ENCODE data around the gene AQP12A.

AQP12A gene

DNA sequence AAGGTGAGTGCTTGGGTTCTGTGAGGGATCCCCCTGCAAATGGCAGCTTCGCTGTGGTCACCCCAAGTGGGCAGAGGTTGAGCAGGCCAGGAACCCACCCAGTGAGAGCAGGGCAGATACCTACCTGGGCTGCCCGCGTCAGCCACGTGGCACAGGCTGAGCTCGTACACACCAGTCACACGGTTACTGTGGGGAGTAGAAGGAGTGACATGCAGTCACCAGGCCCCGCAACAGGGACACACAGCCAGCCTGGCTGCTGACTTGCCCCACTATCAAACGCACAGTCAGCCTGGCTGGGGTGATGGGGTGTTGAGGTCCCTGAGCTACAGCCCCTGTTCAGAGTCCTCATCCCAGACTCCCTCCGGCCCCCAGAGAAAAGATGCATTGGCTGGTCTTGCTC is 32.2 kb downstream of the AQP12A start:
- DNase-seq (ENCODE audit: low spot score) = no peak

GRCh38 chr2:240724431-240724830 is 32.8 kb downstream of the AQP12A start:
- no peak for DNase-seq (ENCODE audit: low spot score)

GRCh38 chr2:240725266-240725665 is 33.6 kb downstream of the AQP12A start:
- no peak for DNase-seq (ENCODE audit: low spot score)

DNA sequence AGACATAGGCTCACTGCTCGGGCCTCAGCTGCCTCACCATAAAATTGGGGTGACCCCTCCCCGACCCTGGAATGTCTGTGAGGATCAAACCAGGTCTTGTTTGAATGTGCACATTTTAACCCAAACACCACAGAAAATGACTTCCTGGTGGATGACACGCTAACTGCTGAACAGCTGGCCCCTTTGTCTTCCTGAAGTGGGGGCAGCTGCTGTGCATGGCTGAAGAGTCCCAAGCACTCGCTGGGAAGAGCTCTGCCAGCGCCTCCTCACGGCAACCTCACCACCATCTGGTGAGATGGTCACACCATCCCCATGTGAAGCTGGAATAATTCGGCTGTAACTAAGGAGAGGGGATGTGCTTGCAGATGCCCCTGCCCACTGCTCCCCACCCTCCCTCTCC is 34.0 kb downstream of the AQP12A start:
- DNase-seq (ENCODE audit: low spot score) = no peak

- DNase-seq (ENCODE audit: low spot score) = no peak
Measured at GRCh38 chr2:240726876-240727275, 35.2 kb downstream of the AQP12A start.

DNA sequence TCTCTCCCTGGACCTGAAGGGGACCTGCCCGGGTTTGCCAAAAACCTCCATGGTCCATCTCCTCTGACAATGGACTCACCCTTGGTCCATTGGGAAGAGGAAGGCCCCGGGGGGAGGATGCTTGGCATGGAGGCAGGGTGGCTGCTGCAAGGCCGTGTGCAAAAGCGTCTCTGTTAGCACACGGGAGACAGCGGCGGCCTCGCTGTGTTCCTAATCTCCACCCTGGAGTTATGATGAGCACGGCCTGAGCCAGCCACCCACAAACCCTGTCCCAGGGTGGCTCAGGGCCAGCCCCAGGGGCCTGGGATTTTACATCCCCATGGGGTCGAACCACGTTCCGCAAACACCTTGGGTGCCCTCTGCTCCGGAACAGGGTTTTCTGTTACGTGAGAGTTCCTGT is 35.8 kb downstream of the AQP12A start:
- no peak for DNase-seq (ENCODE audit: low spot score)

- no peak for DNase-seq (ENCODE audit: low spot score)
Measured at GRCh38 chr2:240727913-240728312, 36.2 kb downstream of the AQP12A start.

- DNase-seq (ENCODE audit: low spot score) = no peak
Measured at GRCh38 chr2:240728361-240728760, 36.7 kb downstream of the AQP12A start.

- no peak for DNase-seq (ENCODE audit: low spot score)
Measured at GRCh38 chr2:240728827-240729226, 37.2 kb downstream of the AQP12A start.

DNA sequence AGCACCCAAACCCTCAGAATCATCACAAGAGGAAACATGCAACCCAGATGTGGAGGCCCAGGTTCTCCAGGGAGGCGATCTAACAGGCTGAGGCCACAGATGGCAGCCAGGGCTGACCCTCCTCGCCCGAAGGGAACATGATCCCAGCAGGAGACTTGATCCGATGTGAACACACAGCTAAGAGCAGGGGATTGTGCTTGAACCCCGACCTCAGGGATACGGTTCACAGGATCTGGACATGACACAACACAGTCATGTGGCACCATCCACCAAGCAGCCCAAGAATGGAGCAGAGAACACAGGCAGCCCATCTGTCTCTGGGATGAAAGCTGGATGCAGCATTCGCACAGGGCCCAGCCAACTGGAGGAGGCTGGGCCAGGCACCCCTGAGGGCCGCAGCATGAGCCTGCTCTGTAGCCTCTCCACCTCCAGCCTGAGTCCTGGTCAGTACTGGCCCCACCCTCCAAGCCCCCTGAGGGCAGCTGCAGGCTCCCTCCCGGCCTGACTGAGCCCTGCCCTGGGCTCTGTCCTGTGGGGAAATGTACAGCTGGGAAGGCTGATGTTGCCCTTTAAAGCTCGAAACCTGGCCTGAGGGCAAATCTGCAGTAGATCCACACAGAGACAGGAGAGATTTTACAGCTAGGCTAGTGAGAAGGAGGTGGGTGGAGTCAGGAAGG is 39.0 kb downstream of the AQP12A start:
- DNase-seq (ENCODE audit: low spot score) = no peak

- no peak for DNase-seq (ENCODE audit: low spot score)
Measured at GRCh38 chr2:240731178-240731545, 39.5 kb downstream of the AQP12A start.

DNA sequence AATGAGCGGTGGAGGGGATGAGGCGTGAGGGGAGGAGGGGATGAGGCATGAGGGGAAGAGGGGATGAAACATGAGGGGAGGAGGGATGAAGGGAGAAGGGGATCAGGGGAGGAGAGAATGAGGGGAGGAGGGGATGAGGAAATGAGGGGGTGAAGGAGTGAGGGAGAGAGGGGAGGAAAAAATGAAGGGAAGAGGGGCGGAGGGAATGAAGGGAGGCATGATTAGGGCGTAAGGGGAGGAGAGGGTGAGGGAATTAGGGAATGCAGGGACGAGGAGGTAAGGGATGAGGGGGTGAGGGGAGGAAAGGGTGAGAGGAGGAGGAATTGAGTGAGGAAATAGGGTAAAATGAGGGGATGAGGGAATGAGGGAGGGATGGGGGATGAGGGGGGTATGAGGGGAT is 40.5 kb downstream of the AQP12A start:
- DNase-seq (ENCODE audit: low spot score) = no peak

DNA sequence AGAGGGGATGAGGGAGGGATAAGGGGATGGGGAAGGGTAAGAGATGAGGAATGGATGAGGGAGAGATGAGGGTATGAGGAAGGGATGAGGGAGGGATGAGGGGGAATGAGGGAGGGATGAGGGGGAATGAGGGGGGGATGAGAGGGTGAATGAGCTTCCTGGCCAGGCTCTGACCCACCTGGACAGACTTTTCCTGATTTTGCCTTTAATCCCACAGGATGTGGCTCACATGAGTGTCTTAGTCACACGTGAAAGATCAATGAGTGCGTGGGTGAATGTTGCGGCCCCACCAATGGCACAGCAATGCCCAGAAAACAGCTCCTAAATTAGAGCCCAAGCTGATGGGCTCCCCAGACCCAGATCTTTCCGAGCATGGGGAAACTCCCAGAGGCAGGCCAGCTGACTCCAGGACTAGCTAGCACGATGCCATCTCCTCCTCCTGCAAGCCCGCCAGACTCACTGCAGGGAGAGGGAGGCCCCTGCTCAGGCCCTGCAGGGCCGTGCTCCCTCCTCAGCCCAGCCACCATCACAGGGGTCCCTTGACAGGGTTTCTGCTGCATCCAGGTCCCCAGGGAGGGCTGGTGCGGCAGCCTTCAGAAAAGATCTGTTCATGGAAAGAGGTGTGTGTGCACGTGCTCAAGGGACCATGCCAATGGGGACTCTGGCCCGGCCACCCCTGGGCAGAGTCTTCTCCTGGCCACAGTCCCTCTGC is 41.4 kb downstream of the AQP12A start:
- DNase-seq (ENCODE audit: low spot score) = no peak

DNA sequence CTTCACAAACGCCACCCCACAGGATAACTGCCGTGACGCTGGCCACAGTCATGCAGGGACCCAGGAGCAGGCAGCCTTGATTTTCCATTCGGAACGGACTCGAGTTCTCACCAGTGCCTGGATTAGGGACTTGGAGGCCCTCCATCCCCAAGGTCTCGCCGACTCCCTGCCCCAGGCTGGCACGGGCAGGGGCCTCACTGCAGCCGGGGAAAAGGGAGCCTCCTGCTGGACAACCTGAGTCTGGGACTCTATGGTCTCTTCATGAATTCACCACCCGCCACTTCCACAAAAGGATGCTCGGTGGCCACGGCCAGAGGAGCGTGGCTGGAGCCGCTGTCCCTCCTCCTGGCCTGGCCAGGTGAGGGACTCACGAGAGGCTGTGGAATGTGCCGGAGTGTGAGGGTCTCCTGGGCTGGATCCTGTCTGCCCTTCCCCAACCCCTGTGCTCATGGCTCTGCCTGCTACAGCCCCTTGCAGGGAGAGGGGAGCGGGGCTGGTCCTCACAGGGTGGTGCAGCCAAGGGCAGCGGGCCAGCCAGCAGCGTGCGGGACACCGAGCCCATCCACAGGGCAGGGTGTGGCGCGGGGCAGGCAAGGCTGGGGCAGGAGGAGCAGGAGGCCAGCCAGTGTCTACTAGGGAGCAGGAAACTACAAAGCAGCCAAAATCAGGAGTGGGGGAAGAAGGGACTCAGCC is 42.3 kb downstream of the AQP12A start:
- no peak for DNase-seq (ENCODE audit: low spot score)

DNA sequence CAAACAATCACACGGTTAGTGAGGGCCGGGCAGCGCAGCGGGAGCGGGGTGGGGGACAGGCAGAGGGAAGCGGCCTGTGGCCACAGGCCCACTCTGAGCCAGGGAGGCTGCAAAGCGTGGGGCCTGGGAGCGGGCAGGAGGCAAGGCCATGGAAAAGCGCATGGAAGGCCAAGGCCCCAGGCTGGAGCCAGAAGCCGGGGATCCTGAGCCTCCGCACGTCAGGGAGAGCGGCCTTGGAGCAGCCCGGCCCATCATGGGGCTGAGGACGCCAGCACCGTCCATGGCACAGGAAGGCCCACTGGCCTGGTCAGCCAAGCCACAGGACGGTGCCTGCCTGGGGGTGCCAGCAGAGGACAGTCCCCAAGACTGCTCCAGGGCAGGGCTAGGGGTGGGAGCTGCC is 43.1 kb downstream of the AQP12A start:
- DNase-seq (ENCODE audit: low spot score) = no peak

GRCh38 chr2:240735476-240735875 is 43.8 kb downstream of the AQP12A start:
- DNase-seq (ENCODE audit: low spot score) = no peak

DNA sequence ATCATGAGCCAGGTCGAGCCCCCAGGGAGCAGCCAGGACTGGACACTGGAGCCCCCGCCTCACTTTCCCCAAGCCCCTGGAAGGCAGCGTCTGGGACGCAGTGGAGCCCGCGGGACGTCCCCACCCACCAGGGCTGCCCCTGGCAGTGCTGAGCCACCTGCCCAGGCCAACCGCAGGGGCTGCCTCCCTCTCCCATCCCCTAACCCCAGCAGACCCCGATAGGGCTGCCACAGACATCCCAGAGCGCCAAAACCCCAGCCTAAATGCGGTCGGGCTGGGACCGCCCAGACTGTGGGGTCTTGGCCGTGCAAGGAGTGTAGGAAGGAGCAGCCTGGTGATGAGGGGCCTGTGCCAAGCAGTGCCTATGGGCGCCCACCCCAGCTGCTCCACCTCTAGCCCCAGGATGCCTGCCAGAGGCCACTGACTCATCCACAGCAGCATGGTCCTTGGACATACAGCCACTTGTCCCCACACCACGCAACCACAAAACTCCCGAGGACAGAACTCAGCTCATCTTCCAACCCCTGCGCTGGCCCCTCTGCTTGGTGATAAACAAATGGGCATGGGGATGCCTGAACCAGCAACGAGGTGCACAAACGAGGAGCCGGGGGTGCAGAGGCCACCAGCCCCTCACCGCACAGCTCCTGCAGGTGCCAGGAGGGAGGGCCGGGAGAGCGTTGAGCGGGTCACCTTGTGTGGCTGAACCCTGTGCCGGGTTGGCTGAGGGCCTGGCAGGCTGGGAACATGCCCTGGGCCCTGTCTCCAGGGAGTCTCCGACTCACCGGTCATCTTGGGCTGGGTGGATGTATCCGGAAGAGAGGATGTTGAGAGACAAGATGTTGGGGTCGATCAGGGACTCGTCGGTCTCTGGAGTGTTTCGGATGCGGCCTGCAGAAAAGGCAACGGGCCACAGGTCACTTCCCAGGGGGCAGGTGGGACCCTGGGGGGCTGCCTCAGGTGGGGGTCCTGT is 44.9 kb downstream of the AQP12A start:
- no peak for DNase-seq (ENCODE audit: low spot score)

- no peak for DNase-seq (ENCODE audit: low spot score)
Measured at GRCh38 chr2:240737512-240737911, 45.8 kb downstream of the AQP12A start.

- DNase-seq (ENCODE audit: low spot score) = no peak
Measured at GRCh38 chr2:240737958-240738357, 46.3 kb downstream of the AQP12A start.

DNA sequence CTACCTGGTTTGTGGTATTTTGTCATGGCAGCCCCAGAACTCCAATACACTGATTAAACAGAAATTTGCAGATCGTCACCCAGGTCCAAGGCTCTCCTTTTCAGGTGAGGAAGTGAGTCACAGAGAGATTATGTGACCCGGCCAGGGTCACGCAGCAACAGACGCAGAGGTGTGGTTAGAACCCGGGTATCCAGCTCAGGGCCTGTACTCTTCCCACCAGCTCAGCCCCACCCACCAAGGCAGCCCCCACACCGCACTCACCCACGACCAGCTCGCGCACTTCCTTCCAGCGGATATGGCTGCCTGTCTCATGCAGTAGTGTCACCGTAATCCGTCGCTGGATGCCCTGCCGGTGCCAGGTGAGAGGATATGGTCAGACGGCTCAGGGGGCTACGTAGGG is 48.1 kb downstream of the AQP12A start:
- DNase-seq (ENCODE audit: low spot score) = no peak

GRCh38 chr2:240741091-240741490 is 49.4 kb downstream of the AQP12A start:
- DNase-seq (ENCODE audit: low spot score) = no peak

DNA sequence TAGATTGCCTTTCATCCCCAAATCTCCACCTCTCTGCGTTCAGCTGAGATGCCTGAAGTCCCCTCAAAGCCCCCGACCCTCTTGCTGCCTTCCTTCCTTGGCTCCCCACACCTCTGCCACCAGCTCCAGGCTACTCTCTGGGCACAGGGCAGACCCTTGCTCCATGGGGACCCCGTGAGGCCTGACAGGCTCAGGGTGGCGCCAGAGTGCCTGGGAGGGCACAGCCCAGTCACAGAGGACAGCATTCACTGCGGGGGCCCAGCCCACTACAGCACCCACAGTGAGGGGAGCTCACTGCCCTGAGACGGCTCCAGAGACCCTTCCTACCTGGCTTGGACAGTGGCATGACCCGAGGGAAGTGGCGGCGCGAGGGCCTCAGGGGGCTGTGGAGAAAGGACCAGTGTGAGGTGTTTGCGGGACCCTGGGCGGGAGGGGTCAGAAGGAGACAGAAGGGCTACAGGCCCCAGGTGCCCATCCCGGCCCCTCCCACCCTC is 51.0 kb downstream of the AQP12A start:
- no peak for DNase-seq (ENCODE audit: low spot score)

Measured in globus pallidus (tissue), 1 donor.